Liver (tissue), 3 donors: ENCODE results near the gene ACYP2.

Experiments
- EGR1 ChIP-seq, 2 donors: IDR thresholded peaks; 2 replicates each; pipeline ENCODE4 v1.6.1; 2016 to 2018; ENCODE audit warnings: antibody characterized with exemption in 2 of 2, low read depth in 2 of 2
- GABPA ChIP-seq, 2 donors: IDR thresholded peaks in 1 of 2; conservative IDR thresholded peaks in 1 of 2; 2 replicates each; pipeline ENCODE4 v1.6.1; 2016; ENCODE audit warnings: antibody characterized with exemption in 2 of 2, mild to moderate bottlenecking in 1 of 2, moderate library complexity in 1 of 2
- HNF4G ChIP-seq: IDR thresholded peaks from 2 replicates; pipeline ENCODE4 v1.6.1; 2016; ENCODE audit warnings: antibody characterized with exemption
- JUND ChIP-seq, 2 donors: IDR thresholded peaks; 2 replicates each; pipeline ENCODE4 v1.6.1; 2016; ENCODE audit warnings: antibody characterized with exemption in 2 of 2
- RAD21 ChIP-seq, 2 donors: IDR thresholded peaks; 2 replicates each; pipeline ENCODE4 v1.6.1; 2016; ENCODE audit warnings: antibody characterized with exemption in 2 of 2, mild to moderate bottlenecking in 2 of 2
- RXRA ChIP-seq, 2 donors: IDR thresholded peaks; 2 replicates each; pipeline ENCODE4 v1.6.1; 2017 to 2018; ENCODE audit warnings: antibody characterized with exemption in 2 of 2, mild to moderate bottlenecking in 1 of 2
- TAF1 ChIP-seq: conservative IDR thresholded peaks from 2 replicates; pipeline ENCODE4 v1.6.1; 2016; ENCODE audit warnings: antibody characterized with exemption, mild to moderate bottlenecking
- YY1 ChIP-seq: IDR thresholded peaks from 2 replicates; pipeline ENCODE4 v1.6.1; 2016; ENCODE audit warnings: antibody characterized with exemption, mild to moderate bottlenecking
- TF ChIP-seq, protein P1 (sequence below): fragments of 150-350 bp; IDR thresholded peaks from 2 replicates; pipeline ENCODE4 v1.5.1; 2017; ENCODE audit warnings: improper control_type of control experiment, low read depth, low read length; ENCODE audit not compliant: missing input control
- TF ChIP-seq, protein P2 (sequence below): IDR thresholded peaks from 2 replicates; pipeline ENCODE4 v1.6.1; 2016; ENCODE audit warnings: antibody characterized with exemption, mild to moderate bottlenecking
- TF ChIP-seq, protein P3 (sequence below): IDR thresholded peaks from 2 replicates; pipeline ENCODE4 v1.6.1; 2016; ENCODE audit warnings: antibody characterized with exemption
- TF ChIP-seq, protein P4 (sequence below): IDR thresholded peaks from 2 replicates; pipeline ENCODE4 v1.6.1; 2016; ENCODE audit warnings: antibody characterized with exemption
- donor health status: healthy.
- donor health status: healthy.

DNA sequence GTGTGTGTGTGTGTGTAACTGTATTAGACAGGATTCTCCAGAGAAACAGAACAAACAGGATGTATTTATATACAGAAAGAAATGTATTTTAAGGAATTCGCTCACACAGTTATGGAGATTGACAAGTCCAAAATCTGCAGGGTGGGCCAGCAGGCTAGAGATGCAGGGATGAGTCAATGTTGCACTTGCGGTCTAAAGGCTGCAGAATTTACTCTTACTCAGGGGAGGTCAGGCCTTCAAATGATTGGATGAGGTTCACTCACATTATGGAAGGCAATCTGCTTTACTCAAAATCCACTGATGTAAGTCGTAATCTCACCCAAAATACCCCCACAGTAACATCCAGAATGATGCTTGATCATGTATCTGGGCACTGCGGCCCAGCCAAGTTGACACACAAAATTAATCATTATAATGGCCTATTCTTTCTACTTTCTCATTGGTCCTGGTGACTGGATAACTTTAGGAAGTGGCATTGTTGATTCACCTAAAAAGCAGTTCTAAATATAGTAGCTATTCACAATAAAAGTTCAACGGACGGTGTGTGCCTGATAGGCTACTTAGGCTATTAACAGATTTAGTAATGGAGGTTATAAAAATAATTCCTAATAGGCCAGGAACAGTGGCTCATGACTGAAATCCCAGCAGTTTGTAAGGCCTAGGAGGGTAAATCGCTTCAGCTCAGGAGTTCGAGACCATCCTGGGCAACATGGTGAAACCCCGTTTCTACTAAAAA, 40.6 kb upstream of the ACYP2 start:
- TF ChIP-seq, protein P1, sequence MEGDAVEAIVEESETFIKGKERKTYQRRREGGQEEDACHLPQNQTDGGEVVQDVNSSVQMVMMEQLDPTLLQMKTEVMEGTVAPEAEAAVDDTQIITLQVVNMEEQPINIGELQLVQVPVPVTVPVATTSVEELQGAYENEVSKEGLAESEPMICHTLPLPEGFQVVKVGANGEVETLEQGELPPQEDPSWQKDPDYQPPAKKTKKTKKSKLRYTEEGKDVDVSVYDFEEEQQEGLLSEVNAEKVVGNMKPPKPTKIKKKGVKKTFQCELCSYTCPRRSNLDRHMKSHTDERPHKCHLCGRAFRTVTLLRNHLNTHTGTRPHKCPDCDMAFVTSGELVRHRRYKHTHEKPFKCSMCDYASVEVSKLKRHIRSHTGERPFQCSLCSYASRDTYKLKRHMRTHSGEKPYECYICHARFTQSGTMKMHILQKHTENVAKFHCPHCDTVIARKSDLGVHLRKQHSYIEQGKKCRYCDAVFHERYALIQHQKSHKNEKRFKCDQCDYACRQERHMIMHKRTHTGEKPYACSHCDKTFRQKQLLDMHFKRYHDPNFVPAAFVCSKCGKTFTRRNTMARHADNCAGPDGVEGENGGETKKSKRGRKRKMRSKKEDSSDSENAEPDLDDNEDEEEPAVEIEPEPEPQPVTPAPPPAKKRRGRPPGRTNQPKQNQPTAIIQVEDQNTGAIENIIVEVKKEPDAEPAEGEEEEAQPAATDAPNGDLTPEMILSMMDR: no peak
- TF ChIP-seq GABPA (IDR thresholded peaks at IDR 0.05 in 1 of 2, conservative IDR thresholded peaks at IDR 0.05 in 1 of 2) (no peak), EGR1 (IDR thresholded peaks at IDR 0.05; ENCODE audit: low read depth in 2 of 2) (no peak), RAD21 (IDR thresholded peaks at IDR 0.05) (no peak), TAF1 (no peak), HNF4G (no peak), YY1 (no peak), RXRA (IDR thresholded peaks at IDR 0.05) (no peak), JUND (IDR thresholded peaks at IDR 0.05) (no peak)
- TF ChIP-seq, protein P2, sequence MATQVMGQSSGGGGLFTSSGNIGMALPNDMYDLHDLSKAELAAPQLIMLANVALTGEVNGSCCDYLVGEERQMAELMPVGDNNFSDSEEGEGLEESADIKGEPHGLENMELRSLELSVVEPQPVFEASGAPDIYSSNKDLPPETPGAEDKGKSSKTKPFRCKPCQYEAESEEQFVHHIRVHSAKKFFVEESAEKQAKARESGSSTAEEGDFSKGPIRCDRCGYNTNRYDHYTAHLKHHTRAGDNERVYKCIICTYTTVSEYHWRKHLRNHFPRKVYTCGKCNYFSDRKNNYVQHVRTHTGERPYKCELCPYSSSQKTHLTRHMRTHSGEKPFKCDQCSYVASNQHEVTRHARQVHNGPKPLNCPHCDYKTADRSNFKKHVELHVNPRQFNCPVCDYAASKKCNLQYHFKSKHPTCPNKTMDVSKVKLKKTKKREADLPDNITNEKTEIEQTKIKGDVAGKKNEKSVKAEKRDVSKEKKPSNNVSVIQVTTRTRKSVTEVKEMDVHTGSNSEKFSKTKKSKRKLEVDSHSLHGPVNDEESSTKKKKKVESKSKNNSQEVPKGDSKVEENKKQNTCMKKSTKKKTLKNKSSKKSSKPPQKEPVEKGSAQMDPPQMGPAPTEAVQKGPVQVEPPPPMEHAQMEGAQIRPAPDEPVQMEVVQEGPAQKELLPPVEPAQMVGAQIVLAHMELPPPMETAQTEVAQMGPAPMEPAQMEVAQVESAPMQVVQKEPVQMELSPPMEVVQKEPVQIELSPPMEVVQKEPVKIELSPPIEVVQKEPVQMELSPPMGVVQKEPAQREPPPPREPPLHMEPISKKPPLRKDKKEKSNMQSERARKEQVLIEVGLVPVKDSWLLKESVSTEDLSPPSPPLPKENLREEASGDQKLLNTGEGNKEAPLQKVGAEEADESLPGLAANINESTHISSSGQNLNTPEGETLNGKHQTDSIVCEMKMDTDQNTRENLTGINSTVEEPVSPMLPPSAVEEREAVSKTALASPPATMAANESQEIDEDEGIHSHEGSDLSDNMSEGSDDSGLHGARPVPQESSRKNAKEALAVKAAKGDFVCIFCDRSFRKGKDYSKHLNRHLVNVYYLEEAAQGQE: no peak
- TF ChIP-seq, protein P3, sequence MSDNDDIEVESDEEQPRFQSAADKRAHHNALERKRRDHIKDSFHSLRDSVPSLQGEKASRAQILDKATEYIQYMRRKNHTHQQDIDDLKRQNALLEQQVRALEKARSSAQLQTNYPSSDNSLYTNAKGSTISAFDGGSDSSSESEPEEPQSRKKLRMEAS: no peak
- TF ChIP-seq, protein P4, sequence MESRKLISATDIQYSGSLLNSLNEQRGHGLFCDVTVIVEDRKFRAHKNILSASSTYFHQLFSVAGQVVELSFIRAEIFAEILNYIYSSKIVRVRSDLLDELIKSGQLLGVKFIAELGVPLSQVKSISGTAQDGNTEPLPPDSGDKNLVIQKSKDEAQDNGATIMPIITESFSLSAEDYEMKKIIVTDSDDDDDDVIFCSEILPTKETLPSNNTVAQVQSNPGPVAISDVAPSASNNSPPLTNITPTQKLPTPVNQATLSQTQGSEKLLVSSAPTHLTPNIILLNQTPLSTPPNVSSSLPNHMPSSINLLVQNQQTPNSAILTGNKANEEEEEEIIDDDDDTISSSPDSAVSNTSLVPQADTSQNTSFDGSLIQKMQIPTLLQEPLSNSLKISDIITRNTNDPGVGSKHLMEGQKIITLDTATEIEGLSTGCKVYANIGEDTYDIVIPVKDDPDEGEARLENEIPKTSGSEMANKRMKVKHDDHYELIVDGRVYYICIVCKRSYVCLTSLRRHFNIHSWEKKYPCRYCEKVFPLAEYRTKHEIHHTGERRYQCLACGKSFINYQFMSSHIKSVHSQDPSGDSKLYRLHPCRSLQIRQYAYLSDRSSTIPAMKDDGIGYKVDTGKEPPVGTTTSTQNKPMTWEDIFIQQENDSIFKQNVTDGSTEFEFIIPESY: no peak
